Astrocyte (in vitro differentiated cells and primary cell): Measurements from ENCODE around the gene MYO3B. TPM values are rescaled to one million over a fixed set of nuclear protein-coding genes. Genes with fewer than 3 reads are reported as not detected.

Experiments
- DNase-seq: peaks from one replicate; pipeline ENCODE4 v3.0.0-alpha.2; 2010; ENCODE audit warnings: low read depth
- FAIRE-seq: peaks from 2 replicates; lab custom pipeline; 2011; peaks lifted over from hg19 to GRCh38; lab: Jason Lieb, UNC
- H2AFZ ChIP-seq: 2 replicates; pipeline ENCODE4 v1.6.0; 2012; ENCODE audit warnings: low read depth, low read length, inconsistent platforms
- H3K27ac ChIP-seq: 2 replicates; pipeline ENCODE4 v1.5.1; 2011; ENCODE audit warnings: low read depth, low read length, inconsistent platforms
- H3K27me3 ChIP-seq: 2 replicates; pipeline ENCODE4 v1.6.0; 2011; ENCODE audit warnings: low read length, inconsistent platforms; ENCODE audit not compliant: insufficient read depth
- H3K36me3 ChIP-seq: 2 replicates; pipeline ENCODE4 v1.5.1; 2011; ENCODE audit warnings: low read length, inconsistent platforms; ENCODE audit not compliant: insufficient read depth
- H3K4me1 ChIP-seq: 2 replicates; pipeline ENCODE4 v1.5.1; 2011; ENCODE audit warnings: low read length, inconsistent platforms; ENCODE audit not compliant: insufficient read depth
- H3K4me2 ChIP-seq: 2 replicates; pipeline ENCODE4 v1.6.0; 2012; ENCODE audit warnings: low read length, inconsistent platforms
- H3K4me3 ChIP-seq: 2 replicates; pipeline ENCODE4 v1.5.1; 2011; ENCODE audit warnings: low read depth, mild to moderate bottlenecking, low read length, inconsistent platforms; ENCODE audit not compliant: insufficient read depth
- H3K79me2 ChIP-seq: 2 replicates; pipeline ENCODE4 v1.6.0; 2012; ENCODE audit warnings: mild to moderate bottlenecking, low read length, inconsistent platforms; ENCODE audit not compliant: insufficient read depth
- H3K9ac ChIP-seq: 2 replicates; pipeline ENCODE4 v1.6.0; 2012; ENCODE audit warnings: mild to moderate bottlenecking, low read length, inconsistent platforms
- H3K9me3 ChIP-seq: 2 replicates; pipeline ENCODE4 v1.5.1; 2012; ENCODE audit warnings: low read depth, mild to moderate bottlenecking, low read length, inconsistent platforms; ENCODE audit not compliant: insufficient read depth
- H4K20me1 ChIP-seq: 2 replicates; pipeline ENCODE4 v1.6.0; 2012; ENCODE audit warnings: low read length, inconsistent platforms; ENCODE audit not compliant: insufficient read depth
- H3K27ac Mint-ChIP-seq: one replicate; pipeline ENCODE4 v1.8.0; 2021; ENCODE audit warnings: mild to moderate bottlenecking, mixed read lengths; ENCODE audit not compliant: unreplicated experiment
- H3K27me3 Mint-ChIP-seq: one replicate; pipeline ENCODE4 v1.8.0; 2021; ENCODE audit warnings: low read depth, mixed read lengths; ENCODE audit not compliant: unreplicated experiment
- H3K36me3 Mint-ChIP-seq: one replicate; pipeline ENCODE4 v1.8.0; 2021; ENCODE audit warnings: low read depth, mixed read lengths; ENCODE audit not compliant: unreplicated experiment
- H3K4me1 Mint-ChIP-seq: one replicate; pipeline ENCODE4 v1.8.0; 2021; ENCODE audit warnings: low read depth, mixed read lengths; ENCODE audit not compliant: unreplicated experiment
- H3K4me3 Mint-ChIP-seq: one replicate; pipeline ENCODE4 v1.8.0; 2021; ENCODE audit warnings: mild to moderate bottlenecking, moderate library complexity, mixed read lengths; ENCODE audit not compliant: unreplicated experiment
- H3K9me3 Mint-ChIP-seq: one replicate; pipeline ENCODE4 v1.8.0; 2021; ENCODE audit warnings: mild to moderate bottlenecking, mixed read lengths; ENCODE audit not compliant: unreplicated experiment
- EZH2 ChIP-seq: IDR thresholded peaks from 2 replicates; pipeline ENCODE4 v1.6.1; 2012; ENCODE audit warnings: mild to moderate bottlenecking, low read length, inconsistent platforms; ENCODE audit not compliant: insufficient read depth
- total RNA-seq: library from RNA; stranded (reverse); gene quantifications from 2 replicates; pipeline ENCODE4 v1.2.1, GENCODE V29; 2021
- TF ChIP-seq, protein P1 (sequence below): IDR thresholded peaks from 2 replicates; pipeline ENCODE4 v1.5.1; 2011; ENCODE audit warnings: low read depth, mild to moderate bottlenecking, inconsistent platforms, low read length, moderate library complexity; ENCODE audit not compliant: insufficient read depth

Gene MYO3B
- total RNA-seq, 1 donor from 2014 or later = not detected

- peaks cover 21% of the 10 kb centered on the region for H3K9me3 Mint-ChIP-seq
- H3K27me3 Mint-ChIP-seq = no peaks in the 10 kb centered on the region
- H3K4me1 Mint-ChIP-seq = no peaks in the 10 kb centered on the region
Observed at GRCh38 chr2:170292415-170292814, 114.5 kb downstream of the MYO3B start.

GRCh38 chr2:170297496-170297895 is 119.5 kb downstream of the MYO3B start:
- no peak overlapping the region for H3K4me2 ChIP-seq
- Mint-ChIP-seq H3K4me1 (no peaks in the 10 kb centered on the region), H3K27me3 (no peaks in the 10 kb centered on the region), H3K4me3 (no peak overlapping the region), H3K9me3 (peaks cover 4% of the 10 kb centered on the region), H3K36me3 (no peaks in the 10 kb centered on the region), H3K27ac (no peak overlapping the region)
- no peaks in the 10 kb centered on the region for H3K36me3 ChIP-seq
- DNase-seq = no peak
- TF ChIP-seq, protein P1, sequence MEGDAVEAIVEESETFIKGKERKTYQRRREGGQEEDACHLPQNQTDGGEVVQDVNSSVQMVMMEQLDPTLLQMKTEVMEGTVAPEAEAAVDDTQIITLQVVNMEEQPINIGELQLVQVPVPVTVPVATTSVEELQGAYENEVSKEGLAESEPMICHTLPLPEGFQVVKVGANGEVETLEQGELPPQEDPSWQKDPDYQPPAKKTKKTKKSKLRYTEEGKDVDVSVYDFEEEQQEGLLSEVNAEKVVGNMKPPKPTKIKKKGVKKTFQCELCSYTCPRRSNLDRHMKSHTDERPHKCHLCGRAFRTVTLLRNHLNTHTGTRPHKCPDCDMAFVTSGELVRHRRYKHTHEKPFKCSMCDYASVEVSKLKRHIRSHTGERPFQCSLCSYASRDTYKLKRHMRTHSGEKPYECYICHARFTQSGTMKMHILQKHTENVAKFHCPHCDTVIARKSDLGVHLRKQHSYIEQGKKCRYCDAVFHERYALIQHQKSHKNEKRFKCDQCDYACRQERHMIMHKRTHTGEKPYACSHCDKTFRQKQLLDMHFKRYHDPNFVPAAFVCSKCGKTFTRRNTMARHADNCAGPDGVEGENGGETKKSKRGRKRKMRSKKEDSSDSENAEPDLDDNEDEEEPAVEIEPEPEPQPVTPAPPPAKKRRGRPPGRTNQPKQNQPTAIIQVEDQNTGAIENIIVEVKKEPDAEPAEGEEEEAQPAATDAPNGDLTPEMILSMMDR = no peak
- TF ChIP-seq EZH2 = no peak
- no peaks in the 10 kb centered on the region for H4K20me1 ChIP-seq
- no peaks in the 10 kb centered on the region for H3K27me3 ChIP-seq
- FAIRE-seq = no peak
- no peak overlapping the region for H2AFZ ChIP-seq
- no peak overlapping the region for H3K9ac ChIP-seq
- H3K9me3 ChIP-seq = no peaks in the 10 kb centered on the region
- no peaks in the 10 kb centered on the region for H3K79me2 ChIP-seq
- H3K4me1 ChIP-seq = no peaks in the 10 kb centered on the region
- no peak overlapping the region for H3K27ac ChIP-seq
- no peak overlapping the region for H3K4me3 ChIP-seq

More at GRCh38 chr2:170292415-170292814, 114.5 kb downstream of the MYO3B start:
- no peaks in the 10 kb centered on the region for H3K36me3 ChIP-seq
- Mint-ChIP-seq H3K27ac (no peak overlapping the region), H3K4me3 (no peak overlapping the region), H3K36me3 (no peaks in the 10 kb centered on the region)
- no peak overlapping the region for H3K27ac ChIP-seq
- no peaks in the 10 kb centered on the region for H3K79me2 ChIP-seq
- no peak overlapping the region for H2AFZ ChIP-seq
- no peak for TF ChIP-seq EZH2
- TF ChIP-seq, protein P1 = no peak
- H4K20me1 ChIP-seq = no peaks in the 10 kb centered on the region
- no peak overlapping the region for H3K9ac ChIP-seq
- DNase-seq (no peak), FAIRE-seq (no peak)
- H3K4me3 ChIP-seq = no peak overlapping the region
- H3K27me3 ChIP-seq = no peaks in the 10 kb centered on the region
- H3K9me3 ChIP-seq = no peaks in the 10 kb centered on the region
- no peaks in the 10 kb centered on the region for H3K4me1 ChIP-seq
- H3K4me2 ChIP-seq = no peak overlapping the region

DNA sequence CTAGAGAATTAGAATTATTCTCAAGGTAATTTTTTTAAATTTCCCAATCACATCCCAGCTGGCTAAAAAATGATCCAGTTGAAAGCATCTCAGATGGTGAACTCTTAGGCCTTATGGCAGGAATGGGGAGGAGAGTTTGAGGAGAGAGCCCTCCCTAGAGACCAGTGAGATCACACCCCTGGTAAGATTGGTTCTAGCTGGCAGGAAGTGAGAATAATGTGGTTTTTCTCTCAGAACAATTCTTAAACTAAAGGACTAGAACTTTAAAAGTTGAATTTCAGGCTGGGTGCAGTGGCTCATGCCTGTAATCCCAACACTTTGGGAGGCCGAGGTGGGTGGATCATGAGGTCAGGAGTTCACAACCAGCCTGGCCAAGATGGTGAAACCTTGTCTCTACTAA is 120.2 kb downstream of the MYO3B start:
- H3K9ac ChIP-seq = no peak overlapping the region
- H3K27ac Mint-ChIP-seq = no peak overlapping the region
- H3K9me3 Mint-ChIP-seq = peaks cover 3% of the 10 kb centered on the region
- TF ChIP-seq EZH2 = no peak
- no peaks in the 10 kb centered on the region for H3K9me3 ChIP-seq
- H3K79me2 ChIP-seq = no peaks in the 10 kb centered on the region
- H3K36me3 Mint-ChIP-seq = no peaks in the 10 kb centered on the region
- H4K20me1 ChIP-seq = no peaks in the 10 kb centered on the region
- DNase-seq (no peak), FAIRE-seq (no peak)
- H2AFZ ChIP-seq = no peak overlapping the region
- no peaks in the 10 kb centered on the region for H3K36me3 ChIP-seq
- H3K4me1 ChIP-seq = no peaks in the 10 kb centered on the region
- H3K27me3 Mint-ChIP-seq = no peaks in the 10 kb centered on the region
- no peak overlapping the region for H3K4me3 ChIP-seq
- H3K27ac ChIP-seq = no peak overlapping the region
- H3K4me2 ChIP-seq = no peak overlapping the region
- H3K27me3 ChIP-seq = no peaks in the 10 kb centered on the region
- no peaks in the 10 kb centered on the region for H3K4me1 Mint-ChIP-seq
- H3K4me3 Mint-ChIP-seq = no peak overlapping the region
